NOMO-1 treated with DMSO at 0.1 percent for 48 hours (cell line): ENCODE data around the gene WDR17.
"Not testable (repeated sequence)": the region's sequence is repeated elsewhere in the genome, so short reads cannot be mapped to it uniquely, and the experiment has no call there.

Source experiments
- DNase-seq: peaks from one replicate; lab custom pipeline; 2025; ENCODE audit not compliant: unreplicated experiment; lab: John Stamatoyannopoulos, UW

The WDR17 gene

GRCh38 chr4:176189891-176190795 lies 124.5 kb downstream of the WDR17 start:
- no peak for DNase-seq

GRCh38 chr4:176191974-176192373 lies 126.3 kb downstream of the WDR17 start:
- no peak for DNase-seq

- no peak for DNase-seq
Measured at GRCh38 chr4:176193126-176193525, 127.5 kb downstream of the WDR17 start.

- no peak for DNase-seq
Measured at GRCh38 chr4:176193938-176194337, 128.3 kb downstream of the WDR17 start.

GRCh38 chr4:176195184-176195978 lies 129.7 kb downstream of the WDR17 start, which contains the start of gene SPATA4:
TSS of gene SPATA4 (minus strand) at chr4:176195585. CDS start at chr4:176195562, 23 bp downstream.
- DNase-seq = peak; percentile 92

GRCh38 chr4:176198316-176198903 lies 132.8 kb downstream of the WDR17 start:
- DNase-seq = no peak

GRCh38 chr4:176205299-176205698 lies 139.7 kb downstream of the WDR17 start:
- no peak for DNase-seq

- no peak for DNase-seq
Measured at GRCh38 chr4:176207839-176208238, 142.2 kb downstream of the WDR17 start.

GRCh38 chr4:176209535-176209934 lies 143.9 kb downstream of the WDR17 start:
- no peak for DNase-seq

- peak; percentile 21 for DNase-seq
Measured at GRCh38 chr4:176210101-176210500, 144.5 kb downstream of the WDR17 start.

GRCh38 chr4:176210579-176211296 lies 145.1 kb downstream of the WDR17 start:
- DNase-seq = no peak

GRCh38 chr4:176212351-176212750 lies 146.7 kb downstream of the WDR17 start:
- not testable (repeated sequence) for DNase-seq

GRCh38 chr4:176217510-176217909 lies 151.9 kb downstream of the WDR17 start:
- no peak for DNase-seq

- no peak for DNase-seq
Measured at GRCh38 chr4:176222149-176222548, 156.5 kb downstream of the WDR17 start.

- no peak for DNase-seq
Measured at GRCh38 chr4:176223561-176223960, 157.9 kb downstream of the WDR17 start.

- DNase-seq = no peak
Measured at GRCh38 chr4:176226736-176227135, 161.1 kb downstream of the WDR17 start.

- DNase-seq = no peak
Measured at GRCh38 chr4:176229645-176230044, 164.0 kb downstream of the WDR17 start.
